HepG2 (cell line): ENCODE data around the gene ST6GALNAC6. TPM values are rescaled to one million over a fixed set of nuclear protein-coding genes. Genes with fewer than 3 reads are reported as not detected.

Experiments used
- EEA1 ChIP-seq: sonication (generic); formaldehyde crosslinking; IDR thresholded peaks from 2 replicates; pipeline ENCODE4 v1.5.1; 2020; ENCODE audit warnings: mild to moderate bottlenecking, missing genetic modification reagents, borderline replicate concordance
- FOXO1 ChIP-seq: sonication (generic); formaldehyde crosslinking; IDR thresholded peaks from 2 replicates; pipeline ENCODE4 v1.4.0; 2020; ENCODE audit warnings: missing genetic modification reagents
- GPN1 ChIP-seq: sonication (generic); formaldehyde crosslinking; IDR thresholded peaks from 2 replicates; pipeline ENCODE4 v1.5.1; 2020; ENCODE audit warnings: missing genetic modification reagents, borderline replicate concordance
- HDAC2 ChIP-seq: sonication (generic); formaldehyde crosslinking; IDR thresholded peaks from 2 replicates; pipeline ENCODE4 v1.4.0; 2020; ENCODE audit warnings: missing genetic modification reagents
- MAF1 ChIP-seq: sonication (generic); formaldehyde crosslinking; IDR thresholded peaks from 2 replicates; pipeline ENCODE4 v1.5.0; 2020; ENCODE audit warnings: missing genetic modification reagents, borderline replicate concordance
- NR2F6 ChIP-seq, 2 experiments: IDR thresholded peaks; 2 replicates each; pipeline ENCODE4 v1.6.1; 2016; ENCODE audit warnings: antibody characterized with exemption in 1 of 2, mild to moderate bottlenecking in 1 of 2
- PITX1 ChIP-seq: sonication (generic); formaldehyde crosslinking; IDR thresholded peaks from 2 replicates; pipeline ENCODE4 v1.5.1; 2020; ENCODE audit warnings: mild to moderate bottlenecking, missing genetic modification reagents
- PRMT3 ChIP-seq: sonication (generic); formaldehyde crosslinking; IDR thresholded peaks from 2 replicates; pipeline ENCODE4 v1.8.1; 2022; ENCODE audit warnings: low read depth, mild to moderate bottlenecking, moderate library complexity, missing genetic modification reagents, borderline replicate concordance
- RFX3 ChIP-seq: IDR thresholded peaks from 2 replicates; pipeline ENCODE4 v1.6.1; 2016; ENCODE audit warnings: missing biosample characterization, missing genetic modification reagents
- SIX1 ChIP-seq: sonication (generic); formaldehyde crosslinking; IDR thresholded peaks from 2 replicates; pipeline ENCODE4 v1.4.0; 2020; ENCODE audit warnings: missing genetic modification reagents, borderline replicate concordance
- SNRNP70 ChIP-seq: fragments of 200-400 bp; formaldehyde crosslinking; IDR thresholded peaks from 2 replicates; pipeline ENCODE4 v1.6.1; 2017; ENCODE audit warnings: mild to moderate bottlenecking, low read depth, low read length, moderate library complexity
- TCF12 ChIP-seq, 2 experiments: fragments of 450-650 bp in 1 of 2; sonication (generic) in 1 of 2; formaldehyde crosslinking in 1 of 2; IDR thresholded peaks; 2 replicates each; pipeline versions ENCODE4 v1.6.1 to v1.8.0; 2017 to 2022; ENCODE audit warnings: antibody characterized with exemption in 1 of 2, mild to moderate bottlenecking in 1 of 2, missing genetic modification reagents in 1 of 2, moderate library complexity in 1 of 2
- THYN1 ChIP-seq: sonication (generic); formaldehyde crosslinking; IDR thresholded peaks from 2 replicates; pipeline ENCODE4 v1.8.1; 2023; ENCODE audit warnings: low read depth, mild to moderate bottlenecking, moderate library complexity, missing genetic modification reagents, borderline replicate concordance
- TMF1 ChIP-seq: sonication (generic); formaldehyde crosslinking; IDR thresholded peaks from 2 replicates; pipeline ENCODE4 v1.8.1; 2022; ENCODE audit warnings: low read depth, missing genetic modification reagents
- ZFP1 ChIP-seq: IDR thresholded peaks from 2 replicates; pipeline ENCODE4 v1.6.1; 2016
- ZKSCAN1 ChIP-seq: fragments of 150-350 bp; IDR thresholded peaks from 2 replicates; pipeline ENCODE4 v1.6.1; 2014; ENCODE audit warnings: low read length
- ZNF207 ChIP-seq: fragments of 450-650 bp; IDR thresholded peaks from 2 replicates; pipeline ENCODE4 v1.6.1; 2016; ENCODE audit warnings: antibody characterized with exemption, borderline replicate concordance
- ZNF263 ChIP-seq: sonication (generic); formaldehyde crosslinking; IDR thresholded peaks from 2 replicates; pipeline ENCODE4 v1.4.0; 2020; ENCODE audit warnings: missing genetic modification reagents
- ZNF446 ChIP-seq: sonication (generic); formaldehyde crosslinking; IDR thresholded peaks from 2 replicates; pipeline ENCODE4 v1.5.0; 2020; ENCODE audit warnings: mild to moderate bottlenecking, missing genetic modification reagents
- ZSCAN22 ChIP-seq: sonication (generic); formaldehyde crosslinking; IDR thresholded peaks from 2 replicates; pipeline ENCODE4 v1.4.0; 2020; ENCODE audit warnings: mild to moderate bottlenecking, missing genetic modification reagents
- polyA plus RNA-seq, 8 experiments: library from polyadenylated mRNA; depleted of rRNA in 3 of 8; stranded (reverse) in 7 of 8; unstranded in 1 of 8; fragments of >200 nt; fragmentation: Illumina TruSeq in 4 of 8; extraction: Trizol in 4 of 8; gene quantifications; 2 replicates each; pipeline versions ENCODE4 v1.2.1 to v1.2.3, GENCODE V29; 2011 to 2016; ENCODE audit warnings: low read depth in 4 of 8, missing spikeins in 1 of 8, mixed read lengths in 1 of 8; ENCODE audit not compliant: insufficient read depth in 1 of 8
- total RNA-seq, 5 experiments: library from RNA; depleted of rRNA; stranded (reverse); fragments of >200 nt; fragmentation: Illumina TruSeq; extraction: Trizol; gene quantifications; 2 replicates each; pipeline ENCODE4 v1.2.3, GENCODE V29; 2016; ENCODE audit warnings: low read depth in 1 of 5
- TF ChIP-seq, protein P1 (sequence below): conservative IDR thresholded peaks from 2 replicates; pipeline ENCODE4 v1.6.1; 2018; ENCODE audit warnings: missing genetic modification reagents
- TF ChIP-seq, protein P2 (sequence below): sonication (generic); formaldehyde crosslinking; IDR thresholded peaks from 2 replicates; pipeline ENCODE4 v1.8.0; 2022; ENCODE audit warnings: missing genetic modification reagents, mild to moderate bottlenecking, moderate library complexity, borderline replicate concordance
- TF ChIP-seq, protein P3 (sequence below): sonication (generic); formaldehyde crosslinking; IDR thresholded peaks from 2 replicates; pipeline ENCODE4 v1.9.0; 2021; ENCODE audit warnings: mild to moderate bottlenecking, missing genetic modification reagents

The ST6GALNAC6 gene
- total and polyA plus RNA-seq, 2 of the 13 experiments (the other 11 are each of a cell fraction or from before 2014, with no cell fraction given): 18.5 to 65.4 TPM

GRCh38 chr9:127943731-127944144 lies 44.3 kb upstream of the ST6GALNAC6 start (continued):
- TF ChIP-seq PRMT3 (CRISPR knock-in tag): no peak
- TF ChIP-seq, protein P1, sequence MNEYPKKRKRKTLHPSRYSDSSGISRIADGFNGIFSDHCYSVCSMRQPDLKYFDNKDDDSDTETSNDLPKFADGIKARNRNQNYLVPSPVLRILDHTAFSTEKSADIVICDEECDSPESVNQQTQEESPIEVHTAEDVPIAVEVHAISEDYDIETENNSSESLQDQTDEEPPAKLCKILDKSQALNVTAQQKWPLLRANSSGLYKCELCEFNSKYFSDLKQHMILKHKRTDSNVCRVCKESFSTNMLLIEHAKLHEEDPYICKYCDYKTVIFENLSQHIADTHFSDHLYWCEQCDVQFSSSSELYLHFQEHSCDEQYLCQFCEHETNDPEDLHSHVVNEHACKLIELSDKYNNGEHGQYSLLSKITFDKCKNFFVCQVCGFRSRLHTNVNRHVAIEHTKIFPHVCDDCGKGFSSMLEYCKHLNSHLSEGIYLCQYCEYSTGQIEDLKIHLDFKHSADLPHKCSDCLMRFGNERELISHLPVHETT (CRISPR knock-in tag): no peak
- TF ChIP-seq TCF12 (IDR thresholded peaks at IDR 0.05): no peak
- no peak for TF ChIP-seq TCF12 (CRISPR knock-in tag; IDR thresholded peaks at IDR 0.05)
- TF ChIP-seq TMF1 (CRISPR knock-in tag): no peak
- TF ChIP-seq SNRNP70: no peak
- TF ChIP-seq MAF1 (CRISPR knock-in tag): no peak
- TF ChIP-seq ZFP1 (CRISPR knock-in tag): no peak
- no peak for TF ChIP-seq ZNF446 (CRISPR knock-in tag)
- no peak for TF ChIP-seq THYN1 (CRISPR knock-in tag)
- TF ChIP-seq ZNF207: no peak
- no peak for TF ChIP-seq PITX1 (CRISPR knock-in tag)
- TF ChIP-seq RFX3 (CRISPR knock-in tag): no peak
- TF ChIP-seq SIX1 (CRISPR knock-in tag): no peak
- TF ChIP-seq GPN1 (CRISPR knock-in tag): no peak
- TF ChIP-seq FOXO1 (CRISPR knock-in tag): no peak
- no peak for TF ChIP-seq EEA1 (CRISPR knock-in tag)
- TF ChIP-seq HDAC2 (CRISPR knock-in tag): peak; percentile 25; the same call in 1 of the 2 replicates
- no peak for TF ChIP-seq ZKSCAN1
- no peak for TF ChIP-seq ZSCAN22 (CRISPR knock-in tag)
- no peak for TF ChIP-seq ZNF263 (CRISPR knock-in tag)
- TF ChIP-seq, protein P2, sequence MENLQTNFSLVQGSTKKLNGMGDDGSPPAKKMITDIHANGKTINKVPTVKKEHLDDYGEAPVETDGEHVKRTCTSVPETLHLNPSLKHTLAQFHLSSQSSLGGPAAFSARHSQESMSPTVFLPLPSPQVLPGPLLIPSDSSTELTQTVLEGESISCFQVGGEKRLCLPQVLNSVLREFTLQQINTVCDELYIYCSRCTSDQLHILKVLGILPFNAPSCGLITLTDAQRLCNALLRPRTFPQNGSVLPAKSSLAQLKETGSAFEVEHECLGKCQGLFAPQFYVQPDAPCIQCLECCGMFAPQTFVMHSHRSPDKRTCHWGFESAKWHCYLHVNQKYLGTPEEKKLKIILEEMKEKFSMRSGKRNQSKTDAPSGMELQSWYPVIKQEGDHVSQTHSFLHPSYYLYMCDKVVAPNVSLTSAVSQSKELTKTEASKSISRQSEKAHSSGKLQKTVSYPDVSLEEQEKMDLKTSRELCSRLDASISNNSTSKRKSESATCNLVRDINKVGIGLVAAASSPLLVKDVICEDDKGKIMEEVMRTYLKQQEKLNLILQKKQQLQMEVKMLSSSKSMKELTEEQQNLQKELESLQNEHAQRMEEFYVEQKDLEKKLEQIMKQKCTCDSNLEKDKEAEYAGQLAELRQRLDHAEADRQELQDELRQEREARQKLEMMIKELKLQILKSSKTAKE: no peak
- no peak for TF ChIP-seq NR2F6 (IDR thresholded peaks at IDR 0.05)
- no peak for TF ChIP-seq NR2F6 (CRISPR knock-in tag; IDR thresholded peaks at IDR 0.05)
- TF ChIP-seq, protein P3, sequence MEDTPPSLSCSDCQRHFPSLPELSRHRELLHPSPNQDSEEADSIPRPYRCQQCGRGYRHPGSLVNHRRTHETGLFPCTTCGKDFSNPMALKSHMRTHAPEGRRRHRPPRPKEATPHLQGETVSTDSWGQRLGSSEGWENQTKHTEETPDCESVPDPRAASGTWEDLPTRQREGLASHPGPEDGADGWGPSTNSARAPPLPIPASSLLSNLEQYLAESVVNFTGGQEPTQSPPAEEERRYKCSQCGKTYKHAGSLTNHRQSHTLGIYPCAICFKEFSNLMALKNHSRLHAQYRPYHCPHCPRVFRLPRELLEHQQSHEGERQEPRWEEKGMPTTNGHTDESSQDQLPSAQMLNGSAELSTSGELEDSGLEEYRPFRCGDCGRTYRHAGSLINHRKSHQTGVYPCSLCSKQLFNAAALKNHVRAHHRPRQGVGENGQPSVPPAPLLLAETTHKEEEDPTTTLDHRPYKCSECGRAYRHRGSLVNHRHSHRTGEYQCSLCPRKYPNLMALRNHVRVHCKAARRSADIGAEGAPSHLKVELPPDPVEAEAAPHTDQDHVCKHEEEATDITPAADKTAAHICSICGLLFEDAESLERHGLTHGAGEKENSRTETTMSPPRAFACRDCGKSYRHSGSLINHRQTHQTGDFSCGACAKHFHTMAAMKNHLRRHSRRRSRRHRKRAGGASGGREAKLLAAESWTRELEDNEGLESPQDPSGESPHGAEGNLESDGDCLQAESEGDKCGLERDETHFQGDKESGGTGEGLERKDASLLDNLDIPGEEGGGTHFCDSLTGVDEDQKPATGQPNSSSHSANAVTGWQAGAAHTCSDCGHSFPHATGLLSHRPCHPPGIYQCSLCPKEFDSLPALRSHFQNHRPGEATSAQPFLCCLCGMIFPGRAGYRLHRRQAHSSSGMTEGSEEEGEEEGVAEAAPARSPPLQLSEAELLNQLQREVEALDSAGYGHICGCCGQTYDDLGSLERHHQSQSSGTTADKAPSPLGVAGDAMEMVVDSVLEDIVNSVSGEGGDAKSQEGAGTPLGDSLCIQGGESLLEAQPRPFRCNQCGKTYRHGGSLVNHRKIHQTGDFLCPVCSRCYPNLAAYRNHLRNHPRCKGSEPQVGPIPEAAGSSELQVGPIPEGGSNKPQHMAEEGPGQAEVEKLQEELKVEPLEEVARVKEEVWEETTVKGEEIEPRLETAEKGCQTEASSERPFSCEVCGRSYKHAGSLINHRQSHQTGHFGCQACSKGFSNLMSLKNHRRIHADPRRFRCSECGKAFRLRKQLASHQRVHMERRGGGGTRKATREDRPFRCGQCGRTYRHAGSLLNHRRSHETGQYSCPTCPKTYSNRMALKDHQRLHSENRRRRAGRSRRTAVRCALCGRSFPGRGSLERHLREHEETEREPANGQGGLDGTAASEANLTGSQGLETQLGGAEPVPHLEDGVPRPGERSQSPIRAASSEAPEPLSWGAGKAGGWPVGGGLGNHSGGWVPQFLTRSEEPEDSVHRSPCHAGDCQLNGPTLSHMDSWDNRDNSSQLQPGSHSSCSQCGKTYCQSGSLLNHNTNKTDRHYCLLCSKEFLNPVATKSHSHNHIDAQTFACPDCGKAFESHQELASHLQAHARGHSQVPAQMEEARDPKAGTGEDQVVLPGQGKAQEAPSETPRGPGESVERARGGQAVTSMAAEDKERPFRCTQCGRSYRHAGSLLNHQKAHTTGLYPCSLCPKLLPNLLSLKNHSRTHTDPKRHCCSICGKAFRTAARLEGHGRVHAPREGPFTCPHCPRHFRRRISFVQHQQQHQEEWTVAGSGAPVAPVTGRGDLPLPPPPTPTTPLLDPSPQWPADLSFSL (CRISPR knock-in tag): no peak
